HCT116 (cell line): ENCODE results near the gene PRR35.

Experiments used
- CTCF ChIP-seq, 3 experiments: fragments of 200-600 bp in 1 of 3; sonication (generic) in 1 of 3; IDR thresholded peaks in 2 of 3; conservative IDR thresholded peaks in 1 of 3; 2 replicates each; pipeline ENCODE4 v1.5.1; 2012 to 2017; ENCODE audit warnings: low read depth in 2 of 3, low read length in 2 of 3, antibody characterized with exemption in 1 of 3, borderline replicate concordance in 1 of 3, control low read depth in 1 of 3, mild to moderate bottlenecking in 1 of 3, mixed read lengths in 1 of 3, mixed run types in 1 of 3, moderate library complexity in 1 of 3; ENCODE audit not compliant: insufficient read depth in 1 of 3
- EGR1 ChIP-seq: IDR thresholded peaks from 2 replicates; pipeline ENCODE4 v1.6.1; 2012; ENCODE audit warnings: low read depth
- EZH2phosphoT487 ChIP-seq: fragments of 200-600 bp; IDR thresholded peaks from 2 replicates; pipeline ENCODE4 v1.6.1; 2018; ENCODE audit warnings: antibody characterized with exemption, borderline replicate concordance
- MAX ChIP-seq: IDR thresholded peaks from 2 replicates; pipeline ENCODE4 v1.6.1; 2012
- POLR2A ChIP-seq: IDR thresholded peaks from 2 replicates; pipeline ENCODE4 v1.7.0; 2011; ENCODE audit warnings: borderline replicate concordance; ENCODE audit not compliant: insufficient read depth, insufficient read length; ENCODE audit errors: extremely low read depth
- ZNF274 ChIP-seq: fragments of 200-500 bp; sonication (Bioruptor generic); IDR thresholded peaks from 2 replicates; pipeline ENCODE4 v1.6.1; 2014; ENCODE audit warnings: mild to moderate bottlenecking, low read depth, low read length, inconsistent platforms

GRCh38 chr16:543301-544164 is 16.7 kb upstream of the PRR35 start:
- TF ChIP-seq ZNF274 (no peak), POLR2A (no peak), EGR1 (no peak), CTCF (IDR thresholded peaks at IDR 0.05 in 2 of 3, conservative IDR thresholded peaks at IDR 0.05 in 1 of 3; ENCODE audit: borderline replicate concordance in 1 of 3, insufficient read depth in 1 of 3, low read depth in 2 of 3, low read length in 2 of 3) (no peak), EZH2phosphoT487 (no peak), MAX (no peak)
